ENCODE results near the gene UBE2D3.

DNA sequence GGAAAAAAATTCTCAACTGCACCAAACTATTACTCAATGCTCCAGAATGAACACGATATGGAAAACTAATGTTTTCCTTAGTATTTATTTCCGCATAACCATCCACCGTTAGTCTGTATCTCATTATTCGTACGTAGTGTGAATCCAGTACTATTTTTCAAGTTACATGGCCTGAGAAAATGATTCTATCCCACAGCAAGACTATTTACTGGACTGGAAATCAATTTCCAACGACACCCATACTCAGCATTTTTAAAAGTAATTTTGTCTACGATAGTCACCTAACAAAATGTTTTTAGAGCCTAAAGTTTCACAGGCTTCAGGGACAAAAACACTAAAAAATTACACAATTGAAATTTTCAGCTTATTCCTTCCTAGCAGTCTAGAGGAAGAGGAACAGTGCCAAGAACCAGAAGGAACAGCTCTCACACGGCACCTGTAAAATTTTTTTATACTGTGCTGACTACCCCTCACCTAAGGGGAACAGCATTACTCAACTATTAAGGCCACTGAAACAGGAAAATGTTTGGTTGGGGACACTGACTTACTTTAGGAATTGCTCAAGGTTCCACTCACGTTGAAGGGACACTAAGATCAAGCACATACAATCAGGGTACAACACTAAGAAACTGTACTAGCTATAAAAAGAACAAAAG is 9.6 kb downstream of the UBE2D3 start:
- no peak for TF ChIP-seq CTCF (conservative IDR thresholded peaks at IDR 0.05; ENCODE audit: low read length)
- no peak for TF ChIP-seq EZH2phosphoT487 (IDR thresholded peaks at IDR 0.05; ENCODE audit: borderline replicate concordance)

All from Loucy (cell line).